Measurements from ENCODE around the gene COX7A1.

DNA sequence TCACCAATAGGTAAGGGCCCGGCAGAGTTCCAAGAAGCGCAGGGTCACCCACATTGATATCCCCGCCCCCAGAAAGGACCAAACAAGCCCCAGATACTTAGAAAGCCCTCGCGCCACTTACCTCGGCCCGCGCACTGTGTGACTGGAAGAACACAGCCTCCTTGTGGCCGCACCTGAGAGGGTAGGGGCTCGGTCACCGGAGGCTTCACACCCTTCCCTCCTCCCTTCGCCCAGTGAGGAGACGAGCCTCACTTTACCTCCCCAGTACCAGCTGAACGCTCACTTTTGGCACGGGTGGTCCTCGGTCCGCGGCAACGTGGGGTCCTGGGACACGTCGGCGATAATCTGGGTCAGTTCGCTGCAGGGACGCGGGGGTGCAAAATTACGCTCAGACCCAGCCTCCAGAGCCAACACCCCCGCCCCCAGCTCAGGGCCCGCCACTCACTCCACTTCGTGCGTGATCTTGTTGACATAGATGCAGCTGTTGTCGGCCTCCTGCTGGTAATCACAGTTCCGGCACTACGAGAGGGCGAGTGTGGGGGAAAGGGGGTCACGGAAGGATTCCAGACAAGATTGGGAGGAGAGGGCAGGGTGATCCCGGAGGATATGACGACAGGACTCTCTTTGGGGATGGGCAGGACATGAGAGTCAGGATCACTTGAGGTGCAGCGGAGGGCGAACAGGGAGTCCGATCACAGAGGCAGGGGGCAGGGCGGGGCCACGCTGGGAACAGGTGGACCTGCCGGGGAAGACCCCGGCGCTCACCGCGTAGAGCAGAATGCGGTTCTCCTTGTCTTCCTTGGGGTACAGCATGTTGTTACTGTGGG lies 38.1 kb downstream of the COX7A1 start:
- TF ChIP-seq, protein P1, sequence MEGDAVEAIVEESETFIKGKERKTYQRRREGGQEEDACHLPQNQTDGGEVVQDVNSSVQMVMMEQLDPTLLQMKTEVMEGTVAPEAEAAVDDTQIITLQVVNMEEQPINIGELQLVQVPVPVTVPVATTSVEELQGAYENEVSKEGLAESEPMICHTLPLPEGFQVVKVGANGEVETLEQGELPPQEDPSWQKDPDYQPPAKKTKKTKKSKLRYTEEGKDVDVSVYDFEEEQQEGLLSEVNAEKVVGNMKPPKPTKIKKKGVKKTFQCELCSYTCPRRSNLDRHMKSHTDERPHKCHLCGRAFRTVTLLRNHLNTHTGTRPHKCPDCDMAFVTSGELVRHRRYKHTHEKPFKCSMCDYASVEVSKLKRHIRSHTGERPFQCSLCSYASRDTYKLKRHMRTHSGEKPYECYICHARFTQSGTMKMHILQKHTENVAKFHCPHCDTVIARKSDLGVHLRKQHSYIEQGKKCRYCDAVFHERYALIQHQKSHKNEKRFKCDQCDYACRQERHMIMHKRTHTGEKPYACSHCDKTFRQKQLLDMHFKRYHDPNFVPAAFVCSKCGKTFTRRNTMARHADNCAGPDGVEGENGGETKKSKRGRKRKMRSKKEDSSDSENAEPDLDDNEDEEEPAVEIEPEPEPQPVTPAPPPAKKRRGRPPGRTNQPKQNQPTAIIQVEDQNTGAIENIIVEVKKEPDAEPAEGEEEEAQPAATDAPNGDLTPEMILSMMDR (IDR thresholded peaks at IDR 0.05), result peak in 1 of 6 experiments; percentile 17
- TF ChIP-seq POLR2A (IDR thresholded peaks at IDR 0.05), result no peak
